H1 (cell line): ENCODE data around the gene GBA2. TPM values are rescaled to one million over a fixed set of nuclear protein-coding genes. Genes with fewer than 3 reads are reported as not detected.

Source experiments
- CBX5 ChIP-seq: fragments of 300-800, 300-1000 bp; sonication (generic); IDR thresholded peaks from 2 replicates; pipeline ENCODE4 v1.7.1; 2016; ENCODE audit warnings: antibody characterized with exemption, low read length, low read depth
- CHD7 ChIP-seq: fragments of 300-600 bp; sonication (generic); IDR thresholded peaks from 2 replicates; pipeline ENCODE4 v1.7.1; 2012; ENCODE audit warnings: low read length, moderate library complexity, mild to moderate bottlenecking, inconsistent platforms; ENCODE audit not compliant: insufficient replicate concordance
- CTBP2 ChIP-seq: IDR thresholded peaks from 2 replicates; pipeline ENCODE4 v1.7.0; 2011; ENCODE audit warnings: borderline replicate concordance, mild to moderate bottlenecking, moderate library complexity, mixed read lengths, low read length; ENCODE audit not compliant: insufficient read depth, insufficient read length
- KDM4A ChIP-seq: IDR thresholded peaks from one replicate; pipeline ENCODE4 v1.7.1; 2012; ENCODE audit warnings: low read depth, mild to moderate bottlenecking, moderate library complexity, low read length, inconsistent platforms; ENCODE audit not compliant: severe bottlenecking
- NANOG ChIP-seq: IDR thresholded peaks from 2 replicates; pipeline ENCODE4 v1.6.1; 2011; ENCODE audit warnings: low read length, low read depth, mild to moderate bottlenecking, inconsistent platforms; ENCODE audit not compliant: insufficient read depth, poor library complexity, severe bottlenecking
- POLR2A ChIP-seq, 2 experiments: IDR thresholded peaks; 1 replicate in 1 of 2; 2 replicates in 1 of 2; pipeline ENCODE4 v1.6.1; 2011; ENCODE audit warnings: low read depth in 2 of 2, low read length in 2 of 2, mild to moderate bottlenecking in 2 of 2; ENCODE audit errors: control extremely low read depth in 1 of 2
- SIX5 ChIP-seq: IDR thresholded peaks from 2 replicates; pipeline ENCODE4 v1.6.1; 2011; ENCODE audit warnings: mild to moderate bottlenecking, low read depth, low read length
- SRF ChIP-seq: IDR thresholded peaks from 2 replicates; pipeline ENCODE4 v1.6.1; 2011; ENCODE audit warnings: mild to moderate bottlenecking, low read depth, low read length, moderate library complexity
- TBP ChIP-seq: IDR thresholded peaks from 2 replicates; pipeline ENCODE4 v1.6.1; 2011; ENCODE audit warnings: low read depth, low read length, improper control_type of control experiment
- polyA plus RNA-seq, 7 experiments: library from polyadenylated mRNA; depleted of rRNA in 3 of 7; stranded (reverse) in 5 of 7; unstranded in 2 of 7; fragments of >200 nt in 5 of 7; fragments of 200-250 nt in 2 of 7; gene quantifications; 1 replicate in 5 of 7; 2 replicates in 1 of 7; 4 replicates in 1 of 7; pipeline versions ENCODE4 v1.2.1 to v1.2.3, GENCODE V29; 2011 to 2013; ENCODE audit warnings: missing spikeins in 2 of 7, mixed read lengths in 2 of 7
- total RNA-seq: library from RNA; stranded (reverse); fragmentation: NEBNext Ultra II Directional; extraction: Animal tissue kit (Norgen Biotek cat#: 25700); gene quantifications from 2 replicates; pipeline ENCODE4 v1.2.1, GENCODE V29; 2021

The GBA2 gene
- total and polyA plus RNA-seq, 2 of the 8 experiments (the other 6 are each of a cell fraction or from before 2014, with no cell fraction given) = 64.2 to 71.9 TPM

DNA sequence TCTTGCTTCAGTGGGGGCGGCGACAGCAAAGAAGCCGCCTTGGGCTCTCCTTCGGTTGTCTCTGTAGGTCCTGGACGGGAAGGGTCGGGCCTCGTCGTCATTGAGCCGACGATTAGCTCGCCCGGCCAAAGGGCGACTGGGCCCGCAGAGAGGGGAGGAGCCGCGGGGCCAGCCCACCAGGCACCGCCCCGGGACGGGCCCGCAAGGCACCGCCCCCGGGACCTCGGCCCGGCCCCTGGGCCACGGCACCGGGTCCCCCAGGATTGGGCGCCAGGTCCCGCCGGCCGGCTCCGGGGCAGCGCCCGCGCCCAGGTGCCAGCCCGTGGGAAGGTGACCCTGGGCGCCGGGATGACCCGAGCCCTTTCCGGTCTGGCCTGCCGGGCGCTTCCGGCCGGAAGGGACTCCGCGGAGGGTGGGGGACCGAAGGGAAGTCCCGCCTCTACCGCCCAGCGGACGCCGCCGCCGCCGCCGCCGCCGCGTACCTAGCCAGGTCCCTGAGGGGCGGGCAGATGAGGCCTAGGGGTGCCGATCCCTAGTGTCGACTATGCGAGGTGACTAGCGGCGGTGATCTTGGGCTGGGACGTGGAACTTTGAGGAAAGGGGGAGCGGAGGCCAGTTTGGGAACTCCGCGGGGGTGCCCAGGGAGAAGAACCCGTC is at the start of gene GBA2, which contains the start of gene RGP1 (continued):
- no peak for TF ChIP-seq CHD7
- peak; percentile 64 for TF ChIP-seq KDM4A
- TF ChIP-seq POLR2A (IDR thresholded peaks at IDR 0.05; ENCODE audit: control extremely low read depth in 1 of 2, low read depth in 2 of 2, low read length in 2 of 2) = peak; percentile 39 to 72
- TF ChIP-seq TBP = no peak; the same call in 1 of the 2 replicates
- TF ChIP-seq NANOG = no peak
- TF ChIP-seq CBX5 = no peak
- no peak for TF ChIP-seq CTBP2
- TF ChIP-seq SRF = no peak
- no peak for TF ChIP-seq SIX5
